Tibial artery (tissue), 4 donors: ENCODE measurements around the gene C1QTNF7.

Experiments
- DNase-seq, 2 donors: peaks; one replicate each; pipeline ENCODE4 v3.0.0-alpha.2; 2019
- H3K27ac ChIP-seq, 2 donors: fragments of 200-600 bp; sonication (generic) in 1 of 2; 1 replicate in 1 of 2; 2 replicates in 1 of 2; pipeline ENCODE4 v1.5.1; 2018 to 2019; ENCODE audit warnings: mild to moderate bottlenecking in 1 of 2
- H3K27me3 ChIP-seq, 2 donors: fragments of 200-600 bp; sonication (generic) in 1 of 2; one replicate each; pipeline versions ENCODE4 v1.5.1 to v1.6.0; 2016 to 2019
- H3K36me3 ChIP-seq, 3 donors: fragments of 200-600 bp; sonication (generic) in 2 of 3; one replicate each; pipeline ENCODE4 v1.5.1; 2016 to 2019; ENCODE audit warnings: mild to moderate bottlenecking in 2 of 3
- H3K4me1 ChIP-seq, 4 donors: fragments of 200-600 bp; sonication (generic) in 2 of 4; 1 replicate in 3 of 4; 2 replicates in 1 of 4; pipeline ENCODE4 v1.5.1; 2016 to 2019
- H3K4me3 ChIP-seq, 2 donors: fragments of 200-600 bp; sonication (generic) in 1 of 2; 1 replicate in 1 of 2; 2 replicates in 1 of 2; pipeline ENCODE4 v1.5.1; 2018 to 2019; ENCODE audit warnings: mild to moderate bottlenecking in 2 of 2
- H3K9me3 ChIP-seq, 3 donors: fragments of 200-600 bp; sonication (generic) in 1 of 3; one replicate each; pipeline ENCODE4 v1.5.1; 2016 to 2019
- intact Hi-C: fragments of 100-400 bp; cut with DNase I; formaldehyde crosslinking; loops from one replicate; pipeline ENCODE4 v1.15.0; 2023; ENCODE audit warnings: low total_unique reads
- TF ChIP-seq, protein P1 (sequence below), 2 experiments: fragments of 200-600 bp in 1 of 2; fragments of 450-650 bp in 1 of 2; IDR thresholded peaks; one replicate each; pipeline ENCODE4 v1.5.1; 2017 to 2019; ENCODE audit warnings: antibody characterized with exemption in 2 of 2, mild to moderate bottlenecking in 1 of 2, moderate library complexity in 1 of 2

Gene C1QTNF7

GRCh38 chr4:15413010-15413622, 14.7 kb upstream of the C1QTNF7 start:
- no peaks in the 10 kb centered on the region for H3K36me3 ChIP-seq
- intact Hi-C loops = no loop called here
- H3K27me3 ChIP-seq = no peaks in the 10 kb centered on the region
- TF ChIP-seq, protein P1, sequence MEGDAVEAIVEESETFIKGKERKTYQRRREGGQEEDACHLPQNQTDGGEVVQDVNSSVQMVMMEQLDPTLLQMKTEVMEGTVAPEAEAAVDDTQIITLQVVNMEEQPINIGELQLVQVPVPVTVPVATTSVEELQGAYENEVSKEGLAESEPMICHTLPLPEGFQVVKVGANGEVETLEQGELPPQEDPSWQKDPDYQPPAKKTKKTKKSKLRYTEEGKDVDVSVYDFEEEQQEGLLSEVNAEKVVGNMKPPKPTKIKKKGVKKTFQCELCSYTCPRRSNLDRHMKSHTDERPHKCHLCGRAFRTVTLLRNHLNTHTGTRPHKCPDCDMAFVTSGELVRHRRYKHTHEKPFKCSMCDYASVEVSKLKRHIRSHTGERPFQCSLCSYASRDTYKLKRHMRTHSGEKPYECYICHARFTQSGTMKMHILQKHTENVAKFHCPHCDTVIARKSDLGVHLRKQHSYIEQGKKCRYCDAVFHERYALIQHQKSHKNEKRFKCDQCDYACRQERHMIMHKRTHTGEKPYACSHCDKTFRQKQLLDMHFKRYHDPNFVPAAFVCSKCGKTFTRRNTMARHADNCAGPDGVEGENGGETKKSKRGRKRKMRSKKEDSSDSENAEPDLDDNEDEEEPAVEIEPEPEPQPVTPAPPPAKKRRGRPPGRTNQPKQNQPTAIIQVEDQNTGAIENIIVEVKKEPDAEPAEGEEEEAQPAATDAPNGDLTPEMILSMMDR (IDR thresholded peaks at IDR 0.05) = no peak
- peaks cover 0 to 80% (median 32%) of the 10 kb centered on the region in 4 donors for H3K4me1 ChIP-seq
- no peaks in the 10 kb centered on the region for H3K9me3 ChIP-seq
- peak overlapping the region; percentile 67 to 71 for H3K27ac ChIP-seq
- H3K4me3 ChIP-seq = no peak overlapping the region
- no peak for DNase-seq

DNA sequence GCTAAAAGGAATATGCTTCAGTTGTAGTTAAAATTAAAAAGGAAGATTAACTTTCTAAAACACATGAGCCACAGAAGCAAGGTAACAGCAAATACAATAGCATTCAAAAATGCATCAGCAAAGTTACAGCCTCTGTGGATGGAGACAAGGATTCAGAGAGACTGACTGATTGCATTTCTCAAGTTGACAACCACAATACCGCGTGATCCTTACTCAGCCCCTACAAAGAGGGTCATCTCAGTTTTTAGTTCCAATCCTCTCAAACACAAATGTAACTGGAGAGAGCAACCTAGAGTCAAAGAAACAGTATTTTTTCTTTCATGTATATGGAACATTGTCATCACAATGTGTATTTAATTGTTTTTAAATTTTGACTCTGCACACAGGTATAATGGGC, 14.2 kb upstream of the C1QTNF7 start:
- intact Hi-C loops = no loop called here
- TF ChIP-seq, protein P1 (IDR thresholded peaks at IDR 0.05) = no peak
- no peaks in the 10 kb centered on the region for H3K9me3 ChIP-seq
- no peak for DNase-seq
- no peak overlapping the region for H3K4me3 ChIP-seq
- no peaks in the 10 kb centered on the region for H3K27me3 ChIP-seq
- peaks cover 0 to 85% (median 37%) of the 10 kb centered on the region in 4 donors for H3K4me1 ChIP-seq
- H3K36me3 ChIP-seq = no peaks in the 10 kb centered on the region
- H3K27ac ChIP-seq = peak overlapping the region; percentile 67 to 71

DNA sequence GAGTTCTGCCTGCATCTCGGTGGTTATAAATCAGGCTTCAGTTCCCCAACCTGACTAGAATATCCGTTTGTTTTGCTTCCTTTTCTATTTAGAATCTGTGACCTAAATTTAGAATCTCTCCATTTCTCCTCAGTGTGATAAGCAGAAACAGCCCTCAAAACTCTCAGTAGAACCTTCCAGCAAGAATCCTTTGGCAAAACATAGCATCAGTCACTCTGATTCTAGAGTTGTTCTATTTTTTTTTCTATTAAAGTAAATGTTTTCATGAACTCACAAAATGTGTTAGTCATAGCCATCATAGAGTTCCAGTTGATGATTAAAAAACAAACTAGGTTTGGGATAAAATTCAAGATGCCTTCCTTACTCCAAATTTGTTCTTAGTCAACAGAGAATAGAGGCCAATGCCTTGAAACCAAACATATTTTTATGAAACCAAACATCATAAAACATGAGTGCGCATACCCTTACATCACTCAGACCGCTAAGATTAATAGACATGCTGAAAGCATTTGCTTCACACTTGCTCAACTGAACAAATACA, 13.2 kb upstream of the C1QTNF7 start:
- intact Hi-C loops = no loop called here
- DNase-seq = no peak
- H3K27me3 ChIP-seq = no peaks in the 10 kb centered on the region
- no peak overlapping the region for H3K4me3 ChIP-seq
- peak overlapping the region; percentile 67 to 71 for H3K27ac ChIP-seq
- no peaks in the 10 kb centered on the region for H3K9me3 ChIP-seq
- TF ChIP-seq, protein P1 (IDR thresholded peaks at IDR 0.05) = no peak
- H3K4me1 ChIP-seq = peaks cover 0 to 91% (median 40%) of the 10 kb centered on the region in 4 donors
- no peaks in the 10 kb centered on the region for H3K36me3 ChIP-seq

GRCh38 chr4:15416357-15417232, 11.2 kb upstream of the C1QTNF7 start:
- H3K27me3 ChIP-seq = no peaks in the 10 kb centered on the region
- H3K27ac ChIP-seq = peak overlapping the region; percentile 71 to 75
- TF ChIP-seq, protein P1 (IDR thresholded peaks at IDR 0.05) = no peak
- DNase-seq = no peak
- H3K9me3 ChIP-seq = no peaks in the 10 kb centered on the region
- H3K4me3 ChIP-seq = no peak overlapping the region
- no peaks in the 10 kb centered on the region for H3K36me3 ChIP-seq
- intact Hi-C loops = no loop called here
- peaks cover 0 to 93% (median 49%) of the 10 kb centered on the region in 4 donors for H3K4me1 ChIP-seq

- no peaks in the 10 kb centered on the region for H3K27me3 ChIP-seq
- peak overlapping the region; percentile 71 to 75 for H3K27ac ChIP-seq
- peaks cover 0 to 94% (median 49%) of the 10 kb centered on the region in 4 donors for H3K4me1 ChIP-seq
- TF ChIP-seq, protein P1 (IDR thresholded peaks at IDR 0.05) = no peak
- intact Hi-C loops = no loop called here
- DNase-seq = no peak
- H3K36me3 ChIP-seq = no peaks in the 10 kb centered on the region
- no peak overlapping the region for H3K4me3 ChIP-seq
- H3K9me3 ChIP-seq = no peaks in the 10 kb centered on the region
These were observed 10.6 kb upstream of the C1QTNF7 start for GRCh38 chr4:15417233-15417660.
